Ascending aorta (tissue), 2 donors: ENCODE data around the gene HPX. TPM values are rescaled to one million over a fixed set of nuclear protein-coding genes. Genes with fewer than 3 reads are reported as not detected.

Experiments
- DNase-seq, 2 donors: peaks; one replicate each; pipeline ENCODE4 v3.0.0-alpha.2; 2019; ENCODE audit warnings: low spot score in 2 of 2
- H3K27ac ChIP-seq, 2 donors: fragments of 200-600 bp; sonication (generic); one replicate each; pipeline ENCODE4 v1.5.1; 2016 to 2017; ENCODE audit warnings: mild to moderate bottlenecking in 1 of 2
- H3K27me3 ChIP-seq: fragments of 200-600 bp; sonication (generic); one replicate; pipeline ENCODE4 v1.5.1; 2017
- H3K36me3 ChIP-seq, 2 donors: fragments of 200-600 bp; sonication (generic); one replicate each; pipeline ENCODE4 v1.5.1; 2016
- H3K4me1 ChIP-seq, 2 donors: fragments of 200-600 bp; sonication (generic); one replicate each; pipeline ENCODE4 v1.5.1; 2016 to 2017; ENCODE audit warnings: mild to moderate bottlenecking in 1 of 2
- H3K4me3 ChIP-seq, 2 donors: fragments of 200-600 bp; sonication (generic); one replicate each; pipeline ENCODE4 v1.5.1; 2016 to 2017; ENCODE audit warnings: mild to moderate bottlenecking in 1 of 2
- H3K9me3 ChIP-seq, 2 donors: fragments of 200-600 bp; sonication (generic); one replicate each; pipeline ENCODE4 v1.5.1; 2016
- intact Hi-C: fragments of 100-400 bp; cut with DNase I; formaldehyde crosslinking; loops from one replicate; pipeline ENCODE4 v1.15.1; 2023
- total RNA-seq: library from RNA; depleted of rRNA; stranded (reverse); fragments of >200 nt; gene quantifications from one replicate; pipeline ENCODE4 v1.1.0, GENCODE V29; 2016
- TF ChIP-seq, protein P1 (sequence below), 3 experiments: fragments of 200-600 bp in 2 of 3; fragments of 450-650 bp in 1 of 3; sonication (generic) in 2 of 3; IDR thresholded peaks; one replicate each; pipeline ENCODE4 v1.5.1; 2016 to 2019; ENCODE audit warnings: antibody characterized with exemption in 3 of 3, mild to moderate bottlenecking in 1 of 3, moderate library complexity in 1 of 3

Gene HPX
- total RNA-seq, 1 donor from 2014 or later: 16.8 TPM

DNA sequence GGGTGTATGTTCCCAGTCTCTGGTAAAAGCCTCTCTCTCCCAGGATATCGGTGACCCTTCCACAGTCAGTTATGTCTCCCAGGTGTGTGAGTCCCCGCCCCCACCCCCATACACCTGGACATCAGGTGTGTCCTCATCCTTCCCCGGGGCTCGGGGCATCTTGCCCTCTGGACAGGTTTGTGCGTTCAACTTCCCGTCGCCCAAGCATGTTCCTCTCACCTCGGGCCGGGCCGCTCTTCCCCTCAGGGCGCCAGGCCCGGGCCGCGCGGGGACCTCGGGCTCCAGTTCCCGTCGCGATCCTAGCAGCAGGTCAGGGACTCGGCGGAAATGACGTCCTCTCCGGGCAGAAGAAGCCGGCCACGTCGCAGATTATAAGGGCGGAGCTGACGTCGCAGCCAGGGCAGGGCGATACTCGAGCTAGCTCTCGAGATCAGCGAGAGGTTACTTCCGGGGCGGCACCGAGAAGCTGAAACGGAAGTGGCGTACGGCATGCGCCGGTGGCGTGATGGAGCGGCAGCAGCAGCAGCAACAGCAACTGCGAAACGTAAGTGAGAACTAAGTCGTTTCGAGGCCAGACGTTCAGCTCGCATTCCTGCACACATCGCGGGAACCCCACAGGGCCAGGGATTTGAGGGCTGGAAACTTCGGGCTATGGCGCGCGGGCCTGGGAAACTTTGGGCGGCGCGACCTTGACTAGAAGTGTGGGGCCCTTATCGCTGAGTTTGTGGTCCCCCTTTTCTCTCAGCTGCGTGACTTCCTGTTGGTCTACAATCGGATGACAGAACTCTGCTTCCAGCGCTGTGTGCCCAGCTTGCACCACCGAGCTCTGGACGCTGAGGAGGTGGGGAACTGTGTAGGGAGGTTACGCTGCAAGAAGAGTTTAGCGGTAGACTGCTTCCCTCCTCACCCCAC, 40.5 kb upstream of the HPX start, which contains the start of the genes ARFIP2 and TIMM10B:
Gene ARFIP2 (minus strand): TSS at position 320 of the 912 bp plus-strand sequence. CDS start 910 bp downstream, outside the sequence.
Gene TIMM10B (plus strand): TSS at position 490 of the 912 bp plus-strand sequence. CDS start 16 bp downstream, at position 506.
- no peaks in the 10 kb centered on the region for H3K9me3 ChIP-seq
- DNase-seq: peak; percentile 96 to 99
- H3K36me3 ChIP-seq: peaks cover 26 to 66% of the 10 kb centered on the region in 2 donors
- peaks cover 7 to 27% of the 10 kb centered on the region in 2 donors for H3K4me1 ChIP-seq
- TF ChIP-seq, protein P1, sequence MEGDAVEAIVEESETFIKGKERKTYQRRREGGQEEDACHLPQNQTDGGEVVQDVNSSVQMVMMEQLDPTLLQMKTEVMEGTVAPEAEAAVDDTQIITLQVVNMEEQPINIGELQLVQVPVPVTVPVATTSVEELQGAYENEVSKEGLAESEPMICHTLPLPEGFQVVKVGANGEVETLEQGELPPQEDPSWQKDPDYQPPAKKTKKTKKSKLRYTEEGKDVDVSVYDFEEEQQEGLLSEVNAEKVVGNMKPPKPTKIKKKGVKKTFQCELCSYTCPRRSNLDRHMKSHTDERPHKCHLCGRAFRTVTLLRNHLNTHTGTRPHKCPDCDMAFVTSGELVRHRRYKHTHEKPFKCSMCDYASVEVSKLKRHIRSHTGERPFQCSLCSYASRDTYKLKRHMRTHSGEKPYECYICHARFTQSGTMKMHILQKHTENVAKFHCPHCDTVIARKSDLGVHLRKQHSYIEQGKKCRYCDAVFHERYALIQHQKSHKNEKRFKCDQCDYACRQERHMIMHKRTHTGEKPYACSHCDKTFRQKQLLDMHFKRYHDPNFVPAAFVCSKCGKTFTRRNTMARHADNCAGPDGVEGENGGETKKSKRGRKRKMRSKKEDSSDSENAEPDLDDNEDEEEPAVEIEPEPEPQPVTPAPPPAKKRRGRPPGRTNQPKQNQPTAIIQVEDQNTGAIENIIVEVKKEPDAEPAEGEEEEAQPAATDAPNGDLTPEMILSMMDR (IDR thresholded peaks at IDR 0.05): no peak
- intact Hi-C loops: loop anchor here (1.0 to 2.0 kb wide), 3 partner anchors 62 to 246 kb away; partner anchors contain the start of genes APBB1, FHIP1B and SMPD1
- peak within 1 kb of the TSS; percentile 92 to 94 for H3K4me3 ChIP-seq
- H3K27me3 ChIP-seq: no peaks in the 10 kb centered on the region
- H3K27ac ChIP-seq: peak within 1 kb of the TSS; percentile 95

DNA sequence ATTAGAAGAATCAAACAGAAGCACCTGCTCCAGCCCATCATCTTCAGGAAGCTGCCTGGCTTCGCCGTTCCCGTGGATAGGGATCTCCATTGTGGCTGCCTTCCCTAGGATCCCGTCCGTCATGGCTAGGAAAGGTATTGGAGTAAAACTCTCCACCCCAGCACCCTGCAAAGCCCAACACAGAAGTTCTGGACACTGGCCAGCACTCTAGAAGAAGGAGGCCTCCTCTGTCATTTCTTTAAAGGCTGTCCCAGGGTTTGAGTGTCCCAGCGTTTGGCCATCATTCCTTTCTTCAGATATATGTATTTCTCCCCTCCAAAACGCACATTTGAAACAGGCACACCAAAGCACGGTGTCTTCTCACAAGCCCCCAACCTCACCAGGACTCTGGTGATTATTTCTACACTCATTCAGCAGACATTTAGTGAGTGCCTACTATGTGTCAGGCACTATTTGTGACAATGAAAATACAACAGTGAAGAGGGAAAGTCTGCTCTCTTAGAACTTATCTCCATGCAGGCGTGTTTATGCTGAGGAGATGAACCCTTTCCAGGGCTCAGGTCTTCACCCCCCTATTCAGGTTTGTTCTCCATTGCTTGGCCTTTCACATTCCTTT, 39.6 kb upstream of the HPX start:
- intact Hi-C loops: loop anchor here (1.0 to 2.0 kb wide), 3 partner anchors 62 to 246 kb away; partner anchors contain the start of genes APBB1, DCHS1 and FHIP1B
- TF ChIP-seq, protein P1 (IDR thresholded peaks at IDR 0.05): no peak
- no peaks in the 10 kb centered on the region for H3K27me3 ChIP-seq
- H3K27ac ChIP-seq: peak overlapping the region; percentile 95
- peak overlapping the region; percentile 92 to 94 for H3K4me3 ChIP-seq
- peaks cover 7 to 27% of the 10 kb centered on the region in 2 donors for H3K4me1 ChIP-seq
- no peak for DNase-seq
- H3K36me3 ChIP-seq: peaks cover 26 to 58% of the 10 kb centered on the region in 2 donors
- H3K9me3 ChIP-seq: no peaks in the 10 kb centered on the region

DNA sequence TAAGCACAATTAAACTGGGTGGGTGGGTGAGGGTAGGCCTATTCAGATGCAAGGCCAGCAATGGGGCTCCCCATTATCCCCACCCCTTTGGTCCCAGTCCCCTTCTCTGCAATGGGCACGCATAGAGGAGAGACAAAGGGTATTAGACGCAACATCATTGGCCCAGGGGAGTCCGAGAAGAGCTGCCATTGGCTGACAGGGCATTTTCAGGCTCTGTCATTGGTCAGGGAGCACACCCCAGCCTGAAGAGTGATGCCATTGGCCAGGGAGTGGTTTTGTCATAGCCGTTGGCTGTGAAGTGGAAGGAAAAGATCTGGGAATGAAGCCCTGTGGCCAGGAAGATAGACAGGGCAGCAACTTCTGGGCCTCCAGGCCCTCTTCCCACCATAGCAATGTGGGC, 35.8 kb upstream of the HPX start:
- Histone ChIP-seq H3K4me1 (peaks cover 7 to 31% of the 10 kb centered on the region in 2 donors), H3K36me3 (peaks cover 21 to 30% of the 10 kb centered on the region in 2 donors), H3K27ac (no peak overlapping the region), H3K4me3 (no peak overlapping the region), H3K27me3 (no peaks in the 10 kb centered on the region), H3K9me3 (no peaks in the 10 kb centered on the region)
- TF ChIP-seq, protein P1 (IDR thresholded peaks at IDR 0.05): no peak
- intact Hi-C loops: no loop called here
- DNase-seq: no peak

DNA sequence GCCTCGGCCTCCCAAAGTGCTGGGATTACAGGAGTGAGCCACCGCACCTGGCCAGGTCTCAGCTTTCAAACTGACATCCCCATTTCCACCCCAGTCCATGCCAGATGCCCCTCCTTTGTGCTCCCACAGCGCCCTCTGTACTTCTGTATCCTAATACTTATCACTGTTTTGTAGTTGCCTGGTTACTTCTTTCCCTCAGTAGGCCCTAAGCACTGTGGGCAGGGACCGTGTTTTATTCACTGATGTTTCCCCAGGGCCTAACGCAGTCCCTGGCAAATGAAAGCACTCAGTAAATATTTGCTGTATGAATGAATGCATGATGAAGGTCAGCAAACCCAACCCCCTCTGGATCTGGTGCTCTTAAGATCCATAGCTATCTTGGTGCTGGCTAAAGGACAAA, 35.1 kb upstream of the HPX start:
- Histone ChIP-seq H3K27ac (no peak overlapping the region), H3K27me3 (no peaks in the 10 kb centered on the region), H3K9me3 (no peaks in the 10 kb centered on the region), H3K4me1 (peaks cover 7 to 31% of the 10 kb centered on the region in 2 donors), H3K4me3 (no peak overlapping the region), H3K36me3 (peaks cover 21 to 30% of the 10 kb centered on the region in 2 donors)
- TF ChIP-seq, protein P1 (IDR thresholded peaks at IDR 0.05): no peak
- DNase-seq: no peak
- intact Hi-C loops: loop anchor here (2.0 kb wide), 3 partner anchors 37 to 155 kb away; partner anchors contain the start of gene CAVIN3

DNA sequence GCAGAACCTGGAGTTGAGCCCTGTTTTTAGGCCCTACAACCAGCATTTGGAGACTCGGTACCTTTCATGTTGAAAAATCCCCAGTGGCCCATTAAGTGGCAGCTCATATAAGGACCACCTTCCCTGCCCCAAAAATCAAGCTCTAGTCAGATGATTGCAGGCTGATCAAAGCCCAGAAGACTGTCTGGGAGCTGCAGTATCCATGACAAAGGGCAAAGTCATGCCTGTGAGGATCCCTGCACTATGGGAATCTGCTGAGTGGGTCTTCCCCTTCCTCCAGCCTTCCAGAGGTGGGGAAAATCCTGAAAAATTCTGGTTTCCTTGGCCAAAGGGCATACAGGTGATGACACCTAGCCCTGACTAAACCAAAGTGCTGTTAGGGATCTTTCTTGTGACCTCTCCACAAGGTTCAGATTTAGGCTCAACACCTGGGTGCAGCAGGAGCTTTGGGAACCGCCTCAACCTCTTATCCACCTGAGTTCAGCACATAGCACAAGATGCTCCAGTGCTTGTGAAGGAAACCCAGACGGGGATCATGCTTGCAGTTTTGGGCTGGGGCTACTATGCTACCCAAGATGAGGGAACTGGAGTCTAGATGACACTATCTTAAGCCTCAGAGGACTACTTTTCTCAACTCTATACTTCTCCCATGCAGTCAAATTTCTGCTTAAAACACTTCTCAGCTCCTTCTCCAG, 34.2 kb upstream of the HPX start:
- H3K27ac ChIP-seq: peak overlapping the region; percentile 94 to 96
- peaks cover 21 to 30% of the 10 kb centered on the region in 2 donors for H3K36me3 ChIP-seq
- no peak for DNase-seq
- intact Hi-C loops: loop anchor here (1.0 to 5.0 kb wide), 5 partner anchors 36 to 241 kb away; partner anchors contain the start of genes CAVIN3, FHIP1B and MRPL17
- TF ChIP-seq, protein P1 (IDR thresholded peaks at IDR 0.05): no peak
- no peak overlapping the region for H3K4me3 ChIP-seq
- H3K9me3 ChIP-seq: no peaks in the 10 kb centered on the region
- peaks cover 7 to 21% of the 10 kb centered on the region in 2 donors for H3K4me1 ChIP-seq
- no peaks in the 10 kb centered on the region for H3K27me3 ChIP-seq
